ENCODE measurements around the gene NMRK1. TPM values are rescaled to one million over a fixed set of nuclear protein-coding genes. Genes with fewer than 3 reads are reported as not detected.

Gene NMRK1
- total RNA-seq, 1 experiment from 2014 or later = 7.8 TPM

GRCh38 chr9:75046725-75047345 lies 41.1 kb downstream of the NMRK1 start:
- no peak overlapping the region for H3K9ac ChIP-seq (ENCODE audit: low read length)
- no peak overlapping the region for H2AFZ ChIP-seq (ENCODE audit: low read depth, low read length, poor library complexity, severe bottlenecking)
- DNase-seq (ENCODE audit: low read depth, low spot score) (no peak), ATAC-seq (no peak)
- CTCF ChIA-PET = interaction anchor here (1.0 kb wide), 1 partner anchor 273 kb away, joined by 3 read pairs; no protein-coding TSS in a partner anchor
- intact Hi-C loops (cut with micrococcal nuclease) = no loop called here
- no peak overlapping the region for H3K4me2 ChIP-seq (ENCODE audit: low read length)
- no peak overlapping the region for H3K27ac ChIP-seq (ENCODE audit: low read depth, low read length)
- no peaks in the 10 kb centered on the region for H3K9me2 ChIP-seq (ENCODE audit: insufficient read depth)
- no peaks in the 10 kb centered on the region for H3K36me3 ChIP-seq (ENCODE audit: control insufficient read depth in 1 of 2, insufficient read depth in 2 of 2, low read length in 2 of 2)
- no peaks in the 10 kb centered on the region for H3K9me3 ChIP-seq (ENCODE audit: control insufficient read depth in 1 of 2, insufficient read depth in 1 of 2, low read depth in 1 of 2, low read length in 2 of 2)
- RAD21 ChIA-PET (ENCODE audit: low non-redundant PET in 1 of 2, low total read pairs in 2 of 2, uncharacterized antibody in 2 of 2, unreplicated experiment in 2 of 2) = no interaction called here
- BruUV-seq (replicated peaks) = no TSS peak
- no peaks in the 10 kb centered on the region for H3K4me1 ChIP-seq (ENCODE audit: control insufficient read depth in 1 of 2, insufficient read depth in 2 of 2, low read length in 2 of 2)
- TF ChIP-seq CEBPB (IDR thresholded peaks at IDR 0.05; ENCODE audit: low read depth) (no peak), ZNF274 (IDR thresholded peaks at IDR 0.05; ENCODE audit: low read depth, low read length) (no peak), CTCF (IDR thresholded peaks at IDR 0.05 in 2 of 3, conservative IDR thresholded peaks at IDR 0.05 in 1 of 3; ENCODE audit: borderline replicate concordance in 1 of 3, insufficient read depth in 1 of 3, low read depth in 2 of 3, low read length in 2 of 3) (no peak), SIN3A (IDR thresholded peaks at IDR 0.05; ENCODE audit: low read depth) (no peak), MAX (IDR thresholded peaks at IDR 0.05) (no peak), FOSL1 (IDR thresholded peaks at IDR 0.05; ENCODE audit: low read depth) (no peak), RAD21 (IDR thresholded peaks at IDR 0.05; ENCODE audit: low read depth) (no peak), ZFX (IDR thresholded peaks at IDR 0.05) (no peak)
- POLR2A ChIA-PET = interaction anchor here (0.6 kb wide), 1 partner anchor 46 kb away, joined by 3 read pairs; no protein-coding TSS in a partner anchor
- no peaks in the 10 kb centered on the region for H3K27me3 ChIP-seq (ENCODE audit: insufficient read depth, low read length)
- no peak overlapping the region for H3K4me3 ChIP-seq (replicated peaks in 1 of 2; ENCODE audit: low read depth in 1 of 2, low read length in 2 of 2)
- no peaks in the 10 kb centered on the region for H3K79me2 ChIP-seq (ENCODE audit: insufficient read depth, low read length)
- H4K20me1 ChIP-seq (ENCODE audit: insufficient read depth) = no peaks in the 10 kb centered on the region

Measured in HCT116 (cell line).